HFF-Myc (cell line): Measurements from ENCODE around the gene RNF157.

Experiments
- DNase-seq: peaks from one replicate; pipeline ENCODE4 v3.0.0-alpha.2; 2011; ENCODE audit warnings: low read depth; ENCODE audit errors: extremely low read depth
- H3K4me3 ChIP-seq: replicated peaks from 2 replicates; pipeline ENCODE4 v1.5.1; 2011; ENCODE audit warnings: low read depth, mild to moderate bottlenecking, control low read depth, low read length
- TF ChIP-seq, protein P1 (sequence below): IDR thresholded peaks from 2 replicates; pipeline ENCODE4 v1.5.1; 2012; ENCODE audit warnings: mild to moderate bottlenecking, low read depth, low read length, control low read depth; ENCODE audit errors: missing control alignments

The RNF157 gene

DNA sequence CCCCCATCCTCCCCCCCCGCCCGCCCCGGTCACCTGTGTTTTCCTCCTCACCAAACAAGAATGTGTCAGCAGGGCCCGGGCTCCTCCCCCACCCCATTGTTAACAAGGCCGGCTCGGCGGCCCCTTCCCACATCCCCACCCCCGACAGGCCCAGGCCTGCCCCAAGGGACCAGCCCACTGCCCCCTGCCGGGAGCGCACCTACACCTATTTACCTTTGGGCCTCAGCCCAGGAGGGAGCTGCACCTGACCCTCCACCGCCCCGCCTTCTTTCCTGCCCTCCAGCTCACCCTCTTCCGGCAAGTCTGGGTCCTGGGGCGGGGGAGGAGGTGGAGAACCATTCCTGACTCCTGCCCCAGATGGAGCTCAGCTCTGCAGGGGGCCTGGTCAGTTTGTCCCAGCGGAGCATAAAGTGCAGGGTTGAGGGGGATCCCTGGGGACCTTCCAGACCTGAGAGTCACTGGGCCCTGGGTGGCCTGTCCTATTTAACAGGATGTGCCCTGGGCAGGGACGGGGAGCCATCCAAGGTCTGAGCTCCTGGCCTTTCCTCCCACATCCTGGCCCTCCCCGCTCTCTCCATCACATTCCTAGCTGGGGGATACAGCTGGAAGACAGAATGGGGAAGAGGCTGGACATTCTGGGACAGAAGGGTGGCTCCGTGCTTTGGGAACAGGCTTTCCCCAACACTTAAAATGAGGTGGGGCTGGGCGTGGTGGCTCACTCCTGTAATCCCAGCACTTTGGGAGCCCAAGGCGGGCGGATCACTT lies 107.5 kb downstream of the RNF157 start:
- DNase-seq = no peak
- TF ChIP-seq, protein P1, sequence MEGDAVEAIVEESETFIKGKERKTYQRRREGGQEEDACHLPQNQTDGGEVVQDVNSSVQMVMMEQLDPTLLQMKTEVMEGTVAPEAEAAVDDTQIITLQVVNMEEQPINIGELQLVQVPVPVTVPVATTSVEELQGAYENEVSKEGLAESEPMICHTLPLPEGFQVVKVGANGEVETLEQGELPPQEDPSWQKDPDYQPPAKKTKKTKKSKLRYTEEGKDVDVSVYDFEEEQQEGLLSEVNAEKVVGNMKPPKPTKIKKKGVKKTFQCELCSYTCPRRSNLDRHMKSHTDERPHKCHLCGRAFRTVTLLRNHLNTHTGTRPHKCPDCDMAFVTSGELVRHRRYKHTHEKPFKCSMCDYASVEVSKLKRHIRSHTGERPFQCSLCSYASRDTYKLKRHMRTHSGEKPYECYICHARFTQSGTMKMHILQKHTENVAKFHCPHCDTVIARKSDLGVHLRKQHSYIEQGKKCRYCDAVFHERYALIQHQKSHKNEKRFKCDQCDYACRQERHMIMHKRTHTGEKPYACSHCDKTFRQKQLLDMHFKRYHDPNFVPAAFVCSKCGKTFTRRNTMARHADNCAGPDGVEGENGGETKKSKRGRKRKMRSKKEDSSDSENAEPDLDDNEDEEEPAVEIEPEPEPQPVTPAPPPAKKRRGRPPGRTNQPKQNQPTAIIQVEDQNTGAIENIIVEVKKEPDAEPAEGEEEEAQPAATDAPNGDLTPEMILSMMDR = no peak
- H3K4me3 ChIP-seq = no peak overlapping the region

DNA sequence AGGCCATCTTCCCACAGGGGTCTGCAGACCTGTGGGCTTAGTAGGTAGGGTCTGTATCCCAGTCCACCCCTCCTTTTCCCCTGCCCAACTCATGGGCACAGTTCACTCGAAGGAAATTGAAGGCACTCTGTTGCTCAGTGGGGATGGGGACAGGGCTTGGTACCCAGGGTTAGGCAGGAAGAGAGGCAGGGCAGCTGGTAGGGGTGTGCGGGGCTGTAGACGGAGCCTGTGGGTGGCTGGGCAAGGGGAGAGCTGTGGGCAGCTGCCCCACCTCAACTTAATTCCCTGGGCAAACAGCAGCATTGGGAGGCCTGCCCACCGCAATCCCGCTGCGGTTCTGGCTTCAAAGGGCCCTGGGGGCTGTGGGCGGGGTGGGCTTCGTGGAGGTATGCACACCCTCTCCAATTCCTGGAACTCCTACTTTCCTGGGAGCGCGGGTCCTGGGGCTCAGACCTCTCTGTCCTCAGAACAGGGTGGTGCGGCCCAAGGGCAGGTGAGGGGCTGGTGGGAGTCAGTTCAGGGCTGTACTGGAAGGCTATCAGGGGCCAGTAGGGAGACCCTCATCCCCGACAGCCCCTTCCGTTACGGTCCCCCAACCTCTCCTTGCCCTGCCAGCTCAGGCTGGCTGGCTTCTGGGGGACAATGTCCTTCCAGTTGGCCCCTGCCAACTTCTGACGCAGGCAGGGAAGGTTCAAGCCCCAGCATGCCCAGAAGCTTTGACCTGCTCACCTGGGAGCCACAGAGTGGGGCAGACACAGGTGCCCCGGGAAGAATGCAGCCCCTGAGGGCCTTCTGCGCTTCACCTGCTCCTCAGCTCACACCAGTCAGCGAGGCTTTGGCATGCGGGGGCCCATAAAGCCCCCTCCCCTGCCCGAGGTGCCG lies 108.4 kb downstream of the RNF157 start:
- H3K4me3 ChIP-seq = no peak overlapping the region
- TF ChIP-seq, protein P1 = no peak
- no peak for DNase-seq

DNA sequence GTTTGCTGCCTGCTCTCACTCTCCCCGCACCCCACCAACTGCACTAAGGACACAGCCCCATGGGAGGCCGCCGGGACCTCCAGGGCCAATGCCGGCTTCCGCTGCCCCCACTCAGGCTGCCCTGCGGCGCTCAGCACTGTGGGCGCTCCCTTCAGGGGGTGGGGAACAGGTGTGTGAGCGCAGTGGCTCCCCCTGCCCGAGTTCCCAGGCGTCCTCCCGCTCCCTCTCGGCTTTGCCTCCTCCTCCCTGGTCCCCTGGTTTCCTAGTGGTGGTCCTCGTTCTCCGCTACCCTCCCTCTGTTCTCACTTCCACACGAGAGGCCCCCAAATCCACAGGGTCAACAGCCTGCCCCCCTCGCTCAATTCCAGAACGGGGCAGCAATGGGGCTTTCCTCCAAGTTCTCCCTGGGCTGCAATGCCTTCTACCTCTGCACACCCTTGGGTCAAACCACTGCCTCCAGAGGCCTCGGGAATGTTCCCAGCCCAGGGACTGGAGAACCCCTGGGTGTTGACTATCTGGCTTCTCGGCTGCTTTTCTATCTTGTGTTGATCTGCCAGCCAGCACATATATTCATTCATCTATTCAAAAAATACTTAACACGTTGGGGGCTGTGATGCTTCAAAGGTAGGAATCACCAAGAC lies 109.1 kb downstream of the RNF157 start:
- no peak overlapping the region for H3K4me3 ChIP-seq
- no peak for DNase-seq
- TF ChIP-seq, protein P1 = no peak

DNA sequence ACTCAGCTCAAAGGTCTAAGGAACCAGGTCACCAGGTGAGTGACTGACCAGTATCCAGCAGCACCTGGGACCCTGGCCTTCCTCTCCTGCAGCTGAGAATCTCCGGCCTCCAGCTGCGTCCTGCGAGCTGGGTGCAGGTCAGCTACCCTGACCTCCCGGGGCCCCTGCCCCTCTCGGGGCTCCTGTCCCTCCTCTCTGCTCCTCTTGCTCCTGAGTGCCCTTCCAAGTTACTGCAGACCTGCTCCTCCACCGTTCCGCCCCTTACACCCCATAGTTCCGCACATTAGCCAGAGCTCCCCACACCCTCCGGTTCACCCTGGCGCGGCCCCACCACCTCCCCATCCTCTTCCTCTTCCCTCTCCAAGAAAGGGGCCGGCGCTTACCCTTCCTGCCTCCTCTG lies 109.8 kb downstream of the RNF157 start:
- no peak overlapping the region for H3K4me3 ChIP-seq
- DNase-seq = no peak
- TF ChIP-seq, protein P1 = no peak

DNA sequence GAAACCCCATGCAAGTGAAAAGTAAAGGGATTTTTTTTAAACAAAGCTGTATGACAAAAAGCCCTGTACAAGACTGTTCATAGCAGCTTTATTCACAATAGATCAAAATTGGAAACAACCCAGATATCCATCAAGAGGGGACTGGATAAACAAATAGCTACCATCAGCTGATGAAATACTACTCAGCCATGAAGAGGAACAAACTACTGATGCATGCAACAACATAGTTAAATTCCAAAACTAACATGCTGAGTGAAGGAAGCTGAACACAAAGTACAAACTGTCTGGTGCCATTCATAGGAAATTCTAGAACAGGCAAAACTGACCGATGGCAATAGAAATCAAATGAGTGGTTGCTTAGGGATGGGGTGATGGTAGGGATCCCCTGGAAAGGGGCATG lies 114.4 kb downstream of the RNF157 start:
- TF ChIP-seq, protein P1 = no peak
- no peak overlapping the region for H3K4me3 ChIP-seq
- DNase-seq = no peak

DNA sequence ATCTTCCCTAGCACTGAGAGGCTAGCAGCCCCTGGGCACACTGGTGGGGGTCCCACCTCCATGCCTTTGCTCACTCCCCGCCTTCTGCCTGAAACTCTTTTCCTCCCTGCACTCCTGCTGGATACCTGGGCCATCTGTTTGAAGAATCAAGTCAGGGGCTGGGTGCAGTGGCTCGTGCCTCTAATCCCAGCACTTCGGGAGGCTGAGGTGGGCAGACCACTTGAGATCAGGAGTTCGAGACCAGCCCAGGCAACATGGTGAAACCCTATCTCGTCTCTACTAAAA lies 115.0 kb downstream of the RNF157 start:
- no peak overlapping the region for H3K4me3 ChIP-seq
- no peak for DNase-seq
- TF ChIP-seq, protein P1 = no peak
